Pancreas (tissue), 10 donors: ENCODE data around the gene PDE2A. TPM values are rescaled to one million over a fixed set of nuclear protein-coding genes. Genes with fewer than 3 reads are reported as not detected.

Source experiments
- ATAC-seq, 4 donors: fragments of 200-7000 bp; cut with Tn5 transposase; one replicate each; pipeline versions ENCODE4 v1.8.0 to v1.9.1; 2020; ENCODE audit warnings: mild to moderate bottlenecking in 4 of 4, moderate library complexity in 4 of 4
- DNase-seq, 6 donors: peaks; one replicate each; pipeline ENCODE4 v3.0.0-alpha.2; 2020
- FAIRE-seq: peaks from 2 replicates; lab custom pipeline; 2012; peaks lifted over from hg19 to GRCh38; lab: Jason Lieb, UNC
- H3K27ac ChIP-seq, 4 donors: fragments of 200-600 bp; sonication (generic); 1 replicate in 3 of 4; 2 replicates in 1 of 4; pipeline versions ENCODE4 v1.5.0 to v1.8.0; 2020
- H3K27me3 ChIP-seq, 4 donors: fragments of 200-600 bp; one replicate each; pipeline ENCODE4 v1.8.0; 2021
- H3K36me3 ChIP-seq, 3 donors: fragments of 200-600 bp; sonication (generic) in 1 of 3; one replicate each; pipeline versions ENCODE4 v1.5.0 to v1.8.0; 2020 to 2021
- H3K4me1 ChIP-seq, 3 donors: fragments of 200-600 bp; one replicate each; pipeline ENCODE4 v1.8.0; 2021
- H3K4me3 ChIP-seq, 4 donors: fragments of 200-600 bp; sonication (generic) in 2 of 4; one replicate each; pipeline versions ENCODE4 v1.5.0 to v1.8.0; 2020 to 2021
- H3K9me3 ChIP-seq, 4 donors: fragments of 200-600 bp; one replicate each; pipeline ENCODE4 v1.8.0; 2021
- WGBS, 2 donors: extraction: QIAGEN DNeasy Blood & Tissue Kit; methylation state at CpG; one replicate each; pipeline ENCODE4 v1.1.7; 2013; 5-methylcytosine and 5-hydroxymethylcytosine counted together
- intact Hi-C, 3 donors: fragments of 100-400 bp; cut with DNase I; formaldehyde crosslinking; loops; one replicate each; pipeline versions ENCODE4 v1.11.1 to v1.14.2; 2022
- polyA plus RNA-seq, 2 donors: library from polyadenylated mRNA; stranded (reverse); fragments of 200-250 nt; gene quantifications; one replicate each; pipeline ENCODE4 v1.2.3, GENCODE V29; 2013
- total RNA-seq, 6 donors: library from RNA; stranded (reverse); fragmentation: NEBNext Ultra II Directional in 4 of 6; extraction: Animal tissue kit (Norgen Biotek cat#: 25700) in 4 of 6; gene quantifications; one replicate each; pipeline versions ENCODE4 v1.2.1 to v1.2.4, GENCODE V29; 2021 to 2023
- TF ChIP-seq, protein P1 (sequence below), 4 donors: fragments of 200-600 bp; sonication (generic) in 3 of 4; IDR thresholded peaks; one replicate each; pipeline versions ENCODE4 v1.5.0 to v1.8.0; 2021; ENCODE audit warnings: antibody characterized with exemption in 4 of 4
- donor health status: healthy with polysubstance abuse.
- donor health status: DM: no; HTN: no; CAD: no; lungs with moderate emphysema.
- donor health status: DM: no; HTN: no; CAD: no.
- donor health status: control.
- donor health status: control.
- donor health status: Bipolar disorder and iron deficiency.
- donor health status: DM: yes; HTN: yes; CAD: no.
- donor health status: DM: no; HTN: no; CAD: no.
- donor health status: DM: no; HTN: no; CAD: no.
- donor health status: DM: yes; HTN: yes; CAD: no.

The PDE2A gene
- total and polyA plus RNA-seq, 8 donors, result 2.1 to 16.3 (median 4.1) TPM

DNA sequence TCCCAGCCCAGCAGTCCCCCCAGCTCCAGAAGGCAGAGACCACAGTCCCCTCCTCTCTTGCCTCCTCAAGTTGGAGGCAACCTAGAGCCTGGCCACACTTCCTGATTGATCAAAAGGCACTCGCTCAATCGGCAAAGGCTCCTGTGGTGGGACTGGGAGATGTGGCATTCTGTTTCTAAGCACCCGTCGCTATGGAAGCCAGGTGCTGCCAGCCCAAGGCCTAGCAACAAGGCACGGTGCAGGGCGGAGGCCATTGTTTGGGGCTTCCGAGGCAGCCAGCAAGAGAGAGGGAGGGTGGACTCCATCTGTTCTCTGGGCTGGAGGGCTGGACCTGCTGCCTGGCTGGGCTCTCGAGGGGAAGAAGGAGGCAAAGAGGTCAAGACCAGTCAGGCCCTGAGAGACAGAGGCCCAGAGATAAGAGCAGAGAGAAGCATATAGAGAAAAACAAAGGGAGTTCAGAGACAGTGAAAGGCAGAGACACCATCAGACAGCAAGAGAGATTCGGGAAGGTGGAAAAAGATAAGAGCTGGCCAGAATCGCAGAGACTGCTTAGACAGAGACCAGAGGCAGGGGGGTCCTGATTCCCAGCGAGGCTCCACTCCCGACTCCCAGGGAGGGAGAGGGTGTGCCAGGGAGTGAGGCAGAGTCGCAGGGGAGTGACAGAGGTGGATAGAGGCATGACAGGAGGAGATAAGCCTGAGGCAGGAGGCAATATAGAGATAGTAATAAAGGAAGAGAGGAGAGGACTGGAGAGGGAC, 21.2 kb downstream of the PDE2A start:
- Histone ChIP-seq H3K4me3 (no peak overlapping the region), H3K27ac (no peak overlapping the region), H3K36me3 (no peaks in the 10 kb centered on the region), H3K27me3 (no peaks in the 10 kb centered on the region), H3K4me1 (no peaks in the 10 kb centered on the region), H3K9me3 (no peaks in the 10 kb centered on the region)
- intact Hi-C loops, result no loop called here
- FAIRE-seq (no peak), DNase-seq (no peak), ATAC-seq (peak in 2 of 4 donors; percentile 48 to 50)
- TF ChIP-seq, protein P1, sequence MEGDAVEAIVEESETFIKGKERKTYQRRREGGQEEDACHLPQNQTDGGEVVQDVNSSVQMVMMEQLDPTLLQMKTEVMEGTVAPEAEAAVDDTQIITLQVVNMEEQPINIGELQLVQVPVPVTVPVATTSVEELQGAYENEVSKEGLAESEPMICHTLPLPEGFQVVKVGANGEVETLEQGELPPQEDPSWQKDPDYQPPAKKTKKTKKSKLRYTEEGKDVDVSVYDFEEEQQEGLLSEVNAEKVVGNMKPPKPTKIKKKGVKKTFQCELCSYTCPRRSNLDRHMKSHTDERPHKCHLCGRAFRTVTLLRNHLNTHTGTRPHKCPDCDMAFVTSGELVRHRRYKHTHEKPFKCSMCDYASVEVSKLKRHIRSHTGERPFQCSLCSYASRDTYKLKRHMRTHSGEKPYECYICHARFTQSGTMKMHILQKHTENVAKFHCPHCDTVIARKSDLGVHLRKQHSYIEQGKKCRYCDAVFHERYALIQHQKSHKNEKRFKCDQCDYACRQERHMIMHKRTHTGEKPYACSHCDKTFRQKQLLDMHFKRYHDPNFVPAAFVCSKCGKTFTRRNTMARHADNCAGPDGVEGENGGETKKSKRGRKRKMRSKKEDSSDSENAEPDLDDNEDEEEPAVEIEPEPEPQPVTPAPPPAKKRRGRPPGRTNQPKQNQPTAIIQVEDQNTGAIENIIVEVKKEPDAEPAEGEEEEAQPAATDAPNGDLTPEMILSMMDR (IDR thresholded peaks at IDR 0.05), result no peak
- 68 to 72% methylated on average over 13 of the region's 13 CpGs for WGBS, 2 donors

DNA sequence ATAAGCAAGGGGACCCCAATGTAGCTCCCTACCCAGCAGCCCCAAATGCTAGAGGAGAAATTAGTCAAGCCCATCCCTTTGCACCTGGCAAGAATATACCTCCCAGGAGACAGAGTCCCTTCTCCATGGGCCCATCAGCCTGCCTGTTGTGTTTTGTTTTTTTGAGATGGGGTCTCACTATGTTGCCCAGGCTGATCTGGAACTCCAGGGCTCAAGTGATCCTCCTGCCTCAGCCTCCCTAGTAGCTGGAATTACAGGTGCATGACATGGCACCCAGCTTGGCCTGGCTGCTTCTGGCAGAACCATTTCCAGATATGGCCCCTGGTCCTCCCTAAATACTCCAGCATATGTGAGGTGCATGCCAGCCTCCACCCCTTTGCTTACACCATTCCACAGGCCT, 22.1 kb downstream of the PDE2A start:
- H3K27me3 ChIP-seq, result no peaks in the 10 kb centered on the region
- no peaks in the 10 kb centered on the region for H3K4me1 ChIP-seq
- intact Hi-C loops, result no loop called here
- H3K9me3 ChIP-seq, result no peaks in the 10 kb centered on the region
- FAIRE-seq (no peak), DNase-seq (no peak), ATAC-seq (no peak)
- no peak overlapping the region for H3K27ac ChIP-seq
- TF ChIP-seq, protein P1 (IDR thresholded peaks at IDR 0.05), result no peak
- H3K4me3 ChIP-seq, result no peak overlapping the region
- no peaks in the 10 kb centered on the region for H3K36me3 ChIP-seq

DNA sequence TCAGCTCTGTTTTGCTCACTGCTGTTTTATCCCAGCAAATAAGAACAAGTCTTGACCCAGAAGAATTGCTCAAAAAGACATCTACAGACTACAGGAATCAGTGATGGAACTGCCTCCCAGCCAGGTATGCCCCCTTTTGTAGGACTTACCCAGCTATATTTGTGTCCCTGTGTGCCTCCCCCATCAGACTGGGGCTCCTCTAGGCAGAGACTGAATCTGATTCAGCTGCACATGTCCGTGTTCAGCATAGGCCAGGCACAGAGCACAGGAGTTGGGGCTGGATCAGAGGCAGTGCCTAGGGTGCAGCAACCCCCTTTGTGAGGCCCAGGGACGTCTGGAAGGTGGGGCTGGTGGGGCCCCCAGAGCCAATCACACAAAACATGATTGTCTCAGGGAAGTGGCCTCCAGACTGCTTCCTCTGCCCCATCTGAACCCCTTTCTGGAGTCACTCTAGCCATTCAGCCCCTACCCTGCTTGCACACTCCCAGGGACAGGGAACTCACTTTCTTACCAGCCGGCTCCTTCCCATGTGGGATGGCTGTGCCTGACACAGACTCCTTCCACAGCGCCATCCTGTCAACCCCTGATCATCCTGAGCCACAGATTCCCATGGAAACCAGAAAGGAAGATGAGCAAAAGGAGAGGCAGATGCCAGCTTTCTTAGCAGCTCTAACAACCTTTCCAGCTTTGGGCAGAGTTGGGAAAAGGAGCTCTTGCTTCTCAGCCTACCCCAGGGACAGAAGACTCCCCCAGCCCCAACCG, 24.8 kb downstream of the PDE2A start:
- no peak for ATAC-seq
- WGBS, 2 donors, result 65% methylated on average over 5 of the region's 5 CpGs
- no peaks in the 10 kb centered on the region for H3K9me3 ChIP-seq
- no peaks in the 10 kb centered on the region for H3K4me1 ChIP-seq
- intact Hi-C loops, result loop anchor here in 2 of 3 donors (5.0 kb wide), 2 partner anchors 52 to 62 kb away; no protein-coding TSS in a partner anchor
- H3K36me3 ChIP-seq, result no peaks in the 10 kb centered on the region
- no peaks in the 10 kb centered on the region for H3K27me3 ChIP-seq
- FAIRE-seq, result no peak
- H3K27ac ChIP-seq, result no peak overlapping the region
- H3K4me3 ChIP-seq, result no peak overlapping the region
- DNase-seq, result no peak
- TF ChIP-seq, protein P1 (IDR thresholded peaks at IDR 0.05), result no peak

DNA sequence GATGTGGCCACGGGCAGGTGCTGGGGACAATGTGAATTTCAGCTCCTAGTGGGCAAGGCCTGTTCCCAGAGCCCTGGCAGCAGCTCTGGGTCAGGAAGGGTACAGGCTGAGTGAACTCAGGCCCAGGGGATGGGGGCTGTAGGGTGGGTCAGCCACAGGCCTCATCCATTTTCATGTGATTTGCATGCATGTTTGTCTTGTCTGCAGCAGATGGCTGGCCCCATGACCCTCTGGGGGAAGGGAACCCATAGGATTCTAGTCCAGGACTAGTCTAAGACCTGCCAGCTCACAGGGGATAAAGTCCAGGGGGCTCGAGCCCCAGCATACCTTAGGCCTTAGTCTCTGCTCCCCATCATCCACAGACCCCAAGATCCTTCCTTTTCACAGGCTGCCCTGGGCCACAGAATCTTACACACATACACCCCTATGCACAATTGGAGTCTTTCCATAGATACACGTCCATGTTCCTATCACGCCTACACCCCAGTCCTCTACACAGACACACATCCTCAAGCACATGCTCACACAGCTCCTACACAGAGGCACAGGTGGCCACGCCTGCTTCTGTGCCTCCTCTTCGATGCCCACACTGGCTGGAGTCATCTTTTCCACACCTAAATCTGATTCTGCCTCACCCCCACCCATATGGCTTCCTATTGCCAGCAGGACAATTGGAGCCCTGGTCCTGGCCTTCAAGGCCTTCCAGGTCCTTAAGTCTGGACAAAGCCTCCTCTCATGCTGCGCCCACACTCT, 25.7 kb downstream of the PDE2A start:
- 72 to 74% methylated on average over 7 of the region's 7 CpGs for WGBS, 2 donors

More for the DNA sequence above, 25.7 kb downstream of the PDE2A start:
- Histone ChIP-seq H3K4me1 (no peaks in the 10 kb centered on the region), H3K4me3 (no peak overlapping the region), H3K27me3 (no peaks in the 10 kb centered on the region), H3K36me3 (no peaks in the 10 kb centered on the region), H3K27ac (no peak overlapping the region), H3K9me3 (no peaks in the 10 kb centered on the region)
- ATAC-seq (no peak), FAIRE-seq (no peak), DNase-seq (no peak)
- intact Hi-C loops, result loop anchor here in 2 of 3 donors (5.0 kb wide), 2 partner anchors 51 to 61 kb away; no protein-coding TSS in a partner anchor
- TF ChIP-seq, protein P1 (IDR thresholded peaks at IDR 0.05), result no peak
